Cerebellar cortex (tissue), 1 donor: Measurements from ENCODE around the gene MIB2.
"Not testable (repeated sequence)": the region's sequence is repeated elsewhere in the genome, so short reads cannot be mapped to it uniquely, and the experiment has no call there.

Experiments
- DNase-seq: peaks from one replicate; pipeline ENCODE4 v3.0.0-alpha.2; 2015; ENCODE audit warnings: low spot score

MIB2 gene

GRCh38 chr1:1627261-1627828 lies 12.0 kb downstream of the MIB2 start:
- no peak for DNase-seq

DNA sequence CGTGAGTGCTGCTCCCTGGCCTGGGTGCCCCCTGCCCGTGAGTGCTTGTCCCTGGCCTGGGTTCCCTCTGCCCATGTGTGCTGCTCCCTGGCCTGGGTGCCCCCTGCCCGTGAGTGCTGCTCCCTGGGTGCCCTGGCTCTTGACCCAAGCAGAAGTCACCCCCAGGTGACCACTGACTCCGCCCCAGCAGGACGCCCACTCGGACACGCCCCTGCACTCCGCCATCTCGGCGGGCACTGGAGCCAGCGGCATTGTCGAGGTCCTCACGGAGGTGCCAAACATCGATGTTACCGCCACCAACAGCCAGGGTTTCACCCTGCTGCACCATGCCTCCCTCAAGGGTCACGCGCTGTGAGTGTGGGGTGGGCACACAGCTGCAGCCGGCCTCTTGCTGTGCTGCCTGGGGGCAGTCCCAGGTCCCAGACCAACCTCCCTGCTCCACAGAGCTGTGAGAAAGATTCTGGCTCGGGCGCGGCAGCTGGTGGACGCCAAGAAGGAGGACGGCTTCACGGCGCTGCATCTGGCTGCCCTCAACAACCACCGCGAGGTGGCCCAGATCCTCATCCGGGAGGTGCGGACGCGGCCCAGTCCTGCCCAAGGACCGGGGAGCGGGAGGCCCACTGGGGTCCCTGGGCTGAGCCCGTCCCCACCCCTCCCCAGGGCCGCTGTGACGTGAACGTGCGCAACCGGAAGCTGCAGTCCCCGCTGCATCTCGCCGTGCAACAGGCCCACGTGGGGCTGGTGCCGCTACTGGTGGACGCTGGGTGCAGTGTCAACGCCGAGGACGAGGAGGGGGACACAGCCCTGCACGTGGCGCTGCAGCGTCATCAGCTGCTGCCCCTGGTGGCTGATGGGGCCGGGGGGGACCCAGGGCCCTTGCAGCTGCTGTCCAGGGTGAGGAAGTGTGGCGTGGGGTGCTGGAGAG lies 12.8 kb downstream of the MIB2 start:
- no peak for DNase-seq

- no peak for DNase-seq
These were observed 13.6 kb downstream of the MIB2 start for GRCh38 chr1:1628754-1629429.

DNA sequence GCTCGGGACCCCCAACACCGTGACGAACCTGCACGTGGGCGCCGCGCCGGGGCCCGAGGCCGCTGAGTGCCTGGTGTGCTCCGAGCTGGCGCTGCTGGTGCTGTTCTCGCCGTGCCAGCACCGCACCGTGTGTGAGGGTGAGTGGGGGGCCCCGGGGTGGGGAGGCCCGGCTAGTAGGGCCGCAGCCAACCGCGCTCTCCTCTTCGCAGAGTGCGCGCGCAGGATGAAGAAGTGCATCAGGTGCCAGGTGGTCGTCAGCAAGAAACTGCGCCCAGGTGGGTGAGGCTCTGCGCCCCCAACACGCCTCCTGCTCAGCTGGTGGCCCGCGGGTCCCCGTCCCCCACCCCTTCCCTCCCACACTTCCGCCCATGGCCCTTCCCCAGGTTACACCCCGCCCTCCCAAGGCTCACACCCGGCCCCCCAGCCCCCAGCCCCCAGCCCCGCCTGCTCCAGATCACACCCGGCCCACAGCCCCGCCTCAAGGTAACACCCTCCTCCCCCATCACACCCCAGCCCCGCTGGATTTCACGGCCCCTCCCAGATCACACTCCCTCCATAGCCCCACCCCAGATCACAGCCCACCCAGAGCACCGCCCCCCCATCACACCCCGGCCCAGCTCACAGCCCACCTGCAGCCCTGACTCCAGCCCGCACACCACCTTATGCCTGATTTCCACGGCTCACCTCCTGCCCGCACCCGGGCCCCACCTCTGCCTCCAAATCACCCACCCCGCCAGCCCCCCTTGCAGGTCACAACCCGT lies 14.3 kb downstream of the MIB2 start:
- no peak for DNase-seq

- DNase-seq: no peak
These were observed 15.1 kb downstream of the MIB2 start for GRCh38 chr1:1630191-1630964.

DNA sequence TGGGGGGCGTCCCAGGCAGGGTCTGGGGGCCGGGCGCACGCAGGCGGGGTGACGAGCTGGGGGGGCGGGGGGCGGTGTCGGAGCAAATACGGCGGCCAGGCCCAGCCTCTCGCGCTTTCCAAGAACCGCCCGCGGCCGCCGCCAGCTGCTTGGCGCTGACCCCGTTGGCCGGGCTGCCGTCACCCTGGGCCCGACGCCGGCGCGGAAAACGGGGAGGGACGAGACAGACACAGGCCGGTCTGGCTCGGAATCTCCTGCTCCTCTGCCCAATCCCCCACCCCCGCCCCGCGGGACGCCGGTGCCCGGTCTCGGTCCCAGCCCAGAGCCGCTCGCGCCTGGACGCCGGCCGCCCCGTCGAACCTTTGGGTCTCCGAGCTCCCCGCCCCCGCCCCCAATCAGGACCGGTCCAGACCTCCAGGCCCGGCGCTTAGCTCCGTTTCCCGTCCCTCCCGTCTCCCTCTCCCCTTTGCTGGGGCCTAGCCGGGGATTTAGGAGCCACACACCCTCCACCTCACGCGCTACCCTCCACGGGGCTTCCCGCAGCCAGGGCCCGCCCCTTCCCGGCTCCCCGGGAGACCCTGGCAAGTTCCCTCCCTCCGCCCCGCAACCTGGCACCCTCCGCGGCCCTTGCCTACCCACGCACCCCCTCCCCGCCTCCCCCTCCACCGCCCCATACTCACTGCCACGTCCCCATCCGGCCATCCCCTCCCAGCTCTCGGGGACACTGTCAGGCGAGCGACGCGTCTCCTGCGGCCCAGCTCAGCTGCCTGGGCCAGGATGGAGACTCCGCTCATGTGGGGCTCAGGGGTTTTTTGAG lies 15.9 kb downstream of the MIB2 start:
- DNase-seq: no peak

DNA sequence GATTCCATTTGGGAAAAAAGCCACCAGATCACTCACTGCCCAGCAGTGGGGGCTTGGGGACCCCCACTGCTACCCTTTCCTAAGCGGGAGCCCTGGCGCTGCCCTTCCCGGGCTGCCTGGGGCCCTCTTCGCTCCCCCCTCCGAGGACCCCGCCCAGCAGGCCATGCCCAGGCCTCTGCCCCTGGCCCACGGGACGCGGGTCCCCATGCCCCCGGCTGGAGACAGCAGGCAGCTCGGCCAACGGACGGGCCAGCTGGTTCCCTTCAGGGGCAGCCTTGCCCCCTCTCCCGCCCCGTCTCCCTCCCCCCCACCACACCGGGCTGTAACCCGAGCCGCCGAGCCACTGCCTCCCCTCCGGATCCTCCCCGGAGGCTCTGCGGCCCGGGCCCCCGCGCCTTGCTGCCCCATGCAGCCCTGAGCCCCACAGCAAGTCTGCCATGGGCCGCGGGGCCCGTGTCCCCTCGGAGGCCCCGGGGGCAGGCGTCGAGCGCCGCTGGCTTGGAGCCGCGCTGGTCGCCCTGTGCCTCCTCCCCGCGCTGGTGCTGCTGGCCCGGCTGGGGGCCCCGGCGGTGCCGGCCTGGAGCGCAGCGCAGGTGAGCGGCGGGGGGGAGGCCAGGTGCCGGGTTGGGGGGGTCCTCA lies 16.6 kb downstream of the MIB2 start, which contains the start of gene MMP23B:
Gene MMP23B (plus strand): TSS at position 392 of the 639 bp plus-strand sequence. CDS start 46 bp downstream, at position 438.
- no peak for DNase-seq

DNA sequence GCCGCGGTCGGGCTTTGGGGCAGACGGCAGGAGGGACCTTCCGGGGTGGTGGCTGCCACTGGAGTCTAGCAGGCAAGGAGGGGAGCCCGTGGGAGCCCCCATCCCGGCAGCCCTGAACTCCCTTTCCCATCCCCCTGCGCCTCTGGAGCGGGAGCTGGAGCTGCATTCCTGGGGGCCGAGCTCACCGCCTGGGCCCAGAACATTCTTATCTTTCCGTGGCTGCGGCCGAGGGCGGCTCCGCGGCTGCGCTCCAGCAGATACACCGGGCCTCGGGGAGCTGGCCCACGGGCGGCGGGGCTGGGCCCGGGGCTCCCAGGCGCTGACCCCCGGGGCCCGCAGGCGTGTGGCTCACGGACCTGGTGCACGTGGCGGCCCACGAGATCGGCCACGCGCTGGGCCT lies 18.1 kb downstream of the MIB2 start:
- not testable (repeated sequence) for DNase-seq

GRCh38 chr1:1634613-1635012 lies 19.3 kb downstream of the MIB2 start:
- DNase-seq: not testable (repeated sequence)

- DNase-seq: not testable (repeated sequence)
These were observed 21.6 kb downstream of the MIB2 start for GRCh38 chr1:1636621-1637478.

- not testable (repeated sequence) for DNase-seq
These were observed 22.2 kb downstream of the MIB2 start for GRCh38 chr1:1637479-1637875.

GRCh38 chr1:1638528-1638927 lies 23.2 kb downstream of the MIB2 start:
- DNase-seq: not testable (repeated sequence)

DNA sequence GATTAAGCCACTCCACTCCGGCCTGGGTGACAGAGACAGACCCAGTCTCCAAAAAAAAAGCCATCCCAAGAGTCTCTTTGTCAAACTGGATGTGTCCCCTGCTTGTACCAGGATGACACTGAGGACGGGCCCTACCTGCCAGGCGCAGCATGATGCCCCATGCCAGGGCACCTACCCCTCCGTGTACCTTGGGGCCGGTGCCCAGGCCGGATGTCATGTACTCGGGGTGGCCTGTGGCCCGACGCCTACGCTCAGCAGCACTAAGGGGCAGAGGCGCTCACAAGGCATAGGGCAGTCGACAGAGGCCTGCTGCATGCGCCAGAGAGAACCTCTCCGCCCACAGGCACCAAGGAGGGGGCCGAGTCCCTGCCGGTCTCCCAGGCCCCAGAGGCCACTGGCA lies 24.1 kb downstream of the MIB2 start:
- not testable (repeated sequence) for DNase-seq

DNA sequence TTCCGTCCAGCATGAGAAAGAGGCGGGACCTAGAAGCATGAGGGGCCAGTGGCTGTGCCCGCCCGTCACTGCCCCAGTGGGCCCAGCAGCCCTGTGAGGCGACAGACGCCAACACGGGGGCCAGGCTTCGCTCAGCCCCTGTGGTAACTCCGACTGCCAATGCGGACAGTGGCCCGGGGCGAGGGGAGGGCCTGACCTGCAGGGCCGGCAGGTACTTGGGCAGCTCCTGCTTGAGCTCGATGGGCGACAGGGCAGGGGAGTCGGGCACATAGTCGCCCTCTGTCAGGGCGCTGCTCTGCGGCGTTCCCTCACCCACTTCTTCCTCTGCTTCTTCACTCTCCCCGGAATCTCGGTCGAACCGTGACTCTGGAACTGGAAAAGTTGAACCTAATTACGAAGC lies 24.8 kb downstream of the MIB2 start:
- not testable (repeated sequence) for DNase-seq

- not testable (repeated sequence) for DNase-seq
These were observed 25.6 kb downstream of the MIB2 start for GRCh38 chr1:1640711-1641461.

GRCh38 chr1:1646326-1646725 lies 31.0 kb downstream of the MIB2 start:
- not testable (repeated sequence) for DNase-seq

DNA sequence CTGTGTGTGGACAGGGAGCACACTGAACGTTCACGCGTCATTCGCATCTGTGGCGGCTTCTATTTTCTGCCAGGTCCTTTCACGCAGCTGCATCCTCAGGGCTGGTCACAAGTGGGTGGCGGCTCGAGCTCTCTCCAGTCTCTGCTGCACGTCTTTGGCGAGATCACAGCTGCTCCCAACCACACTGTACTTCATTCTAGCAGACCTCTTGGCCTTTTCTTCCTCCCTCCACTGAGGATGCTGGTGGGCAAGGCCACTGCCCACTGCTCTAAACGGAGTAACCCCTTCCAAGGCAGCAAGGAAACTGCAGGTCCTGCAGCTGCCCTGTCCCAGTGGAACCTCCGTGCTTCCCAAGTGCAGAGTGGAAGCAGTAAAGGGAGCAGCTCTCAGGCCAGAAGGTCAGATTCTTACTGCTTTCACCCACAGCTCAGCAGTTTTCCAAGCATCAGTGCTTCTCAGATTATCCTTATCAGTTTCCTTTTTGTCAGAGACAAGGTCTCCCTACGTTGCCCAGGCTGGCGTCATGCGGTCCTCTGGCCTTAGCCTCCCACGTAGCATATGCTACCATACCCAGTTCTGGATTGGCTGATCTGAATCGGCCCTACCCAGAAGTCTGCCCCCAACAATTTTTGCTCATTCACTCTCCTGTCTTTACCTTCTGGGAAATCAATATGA lies 32.4 kb downstream of the MIB2 start:
- not testable (repeated sequence) for DNase-seq
